Smooth muscle cell (in vitro differentiated cells): ENCODE results near the gene BCOR. TPM values are rescaled to one million over a fixed set of nuclear protein-coding genes. Genes with fewer than 3 reads are reported as not detected.
A peak's percentile ranks its signal among the peaks of the same experiment; 100 is the strongest.

Experiments
- DNase-seq: peaks from one replicate; lab custom pipeline; 2025; ENCODE audit not compliant: unreplicated experiment; lab: John Stamatoyannopoulos, UW
- H2AFZ ChIP-seq: fragments of 200-600 bp; sonication (generic); 2 replicates; pipeline ENCODE4 v1.6.0; 2016; ENCODE audit warnings: antibody characterized with exemption, low read depth, mild to moderate bottlenecking
- H3F3A ChIP-seq: fragments of 200-600 bp; sonication (generic); 2 replicates; pipeline ENCODE4 v1.6.0; 2017; ENCODE audit warnings: antibody characterized with exemption, low read depth
- H3K27ac ChIP-seq: fragments of 200-600 bp; sonication (generic); 2 replicates; pipeline ENCODE4 v1.5.1; 2016; ENCODE audit warnings: low read depth, mild to moderate bottlenecking
- H3K27me3 ChIP-seq: fragments of 200-600 bp; sonication (generic); 2 replicates; pipeline ENCODE4 v1.6.1; 2016; ENCODE audit warnings: low read depth, mild to moderate bottlenecking
- H3K36me3 ChIP-seq: fragments of 200-600 bp; sonication (generic); 2 replicates; pipeline ENCODE4 v1.5.1; 2016; ENCODE audit warnings: low read depth
- H3K4me1 ChIP-seq: fragments of 200-600 bp; sonication (generic); 2 replicates; pipeline ENCODE4 v1.5.1; 2016; ENCODE audit warnings: low read depth
- H3K4me2 ChIP-seq: fragments of 200-600 bp; sonication (generic); 2 replicates; pipeline ENCODE4 v1.6.0; 2016; ENCODE audit warnings: mild to moderate bottlenecking
- H3K4me3 ChIP-seq: fragments of 200-600 bp; sonication (generic); 2 replicates; pipeline ENCODE4 v1.5.1; 2016; ENCODE audit warnings: mild to moderate bottlenecking
- H3K79me2 ChIP-seq: fragments of 200-600 bp; sonication (generic); 2 replicates; pipeline ENCODE4 v1.6.0; 2016; ENCODE audit warnings: low read depth, mild to moderate bottlenecking
- H3K9ac ChIP-seq: fragments of 200-600 bp; sonication (generic); 2 replicates; pipeline ENCODE4 v1.6.0; 2016; ENCODE audit warnings: low read depth
- H3K9me3 ChIP-seq: fragments of 200-600 bp; sonication (generic); replicated peaks from 2 replicates; pipeline ENCODE4 v1.5.1; 2016; ENCODE audit warnings: low read depth
- H4K20me1 ChIP-seq: fragments of 200-600 bp; sonication (generic); 2 replicates; pipeline ENCODE4 v1.6.0; 2016; ENCODE audit warnings: low read depth
- CTCF ChIP-seq: fragments of 200-600 bp; sonication (generic); IDR thresholded peaks from 2 replicates; pipeline ENCODE4 v1.5.1; 2017; ENCODE audit warnings: borderline replicate concordance, mild to moderate bottlenecking, antibody characterized with exemption; ENCODE audit not compliant: insufficient read depth, poor library complexity, severe bottlenecking
- WGBS: methylation state at CpG from one replicate; pipeline ENCODE4 v1.1.7; 2016; ENCODE audit warnings: low lambda C conversion rate; 5-methylcytosine and 5-hydroxymethylcytosine counted together
- polyA plus RNA-seq: library from polyadenylated mRNA; unstranded; fragments of >200 nt; fragmentation: Nextera tagmentation; extraction: Ambion mirVana; gene quantifications from 2 replicates; pipeline ENCODE4 v1.2.1, GENCODE V29; 2016
- total RNA-seq: library from RNA; depleted of rRNA; stranded (reverse); fragments of >200 nt; gene quantifications from 2 replicates; pipeline ENCODE4 v1.2.3, GENCODE V29; 2014

BCOR gene
- total and polyA plus RNA-seq, 2 experiments from 2014 or later = 19.5 to 28.0 TPM

GRCh38 chrX:40092808-40093435 is 4.8 kb downstream of the BCOR start:
- H3K27ac ChIP-seq = no peak overlapping the region
- peaks cover 5% of the 10 kb centered on the region for H3K27me3 ChIP-seq
- peak overlapping the region; percentile 85 for H3K4me3 ChIP-seq
- H3K79me2 ChIP-seq = peaks cover 73% of the 10 kb centered on the region
- WGBS = 27% methylated on average over 9 of the region's 9 CpGs
- H3K9me3 ChIP-seq = no peaks in the 10 kb centered on the region
- no peaks in the 10 kb centered on the region for H3K36me3 ChIP-seq
- peaks cover 7% of the 10 kb centered on the region for H3F3A ChIP-seq
- H3K9ac ChIP-seq = no peak overlapping the region
- no peak for TF ChIP-seq CTCF
- H3K4me1 ChIP-seq = peaks cover 41% of the 10 kb centered on the region
- peak overlapping the region; percentile 90 for H3K4me2 ChIP-seq
- H2AFZ ChIP-seq = no peak overlapping the region
- peaks cover 79% of the 10 kb centered on the region for H4K20me1 ChIP-seq
- no peak for DNase-seq

- no peak for DNase-seq
- TF ChIP-seq CTCF = no peak
- Histone ChIP-seq H4K20me1 (peaks cover 89% of the 10 kb centered on the region), H3K4me3 (peak overlapping the region; percentile 19), H3K9me3 (no peaks in the 10 kb centered on the region), H3K4me2 (peak overlapping the region; percentile 90), H2AFZ (no peak overlapping the region), H3K36me3 (no peaks in the 10 kb centered on the region), H3F3A (peaks cover 12% of the 10 kb centered on the region), H3K79me2 (peaks cover 80% of the 10 kb centered on the region), H3K4me1 (peaks cover 51% of the 10 kb centered on the region), H3K9ac (no peak overlapping the region), H3K27me3 (peaks cover 5% of the 10 kb centered on the region), H3K27ac (no peak overlapping the region)
- 18% methylated on average over 47 of the region's 70 CpGs for WGBS
Measured at GRCh38 chrX:40091691-40092421, 5.9 kb downstream of the BCOR start.

GRCh38 chrX:40090961-40091360 is 6.8 kb downstream of the BCOR start:
- Histone ChIP-seq H4K20me1 (peaks cover 93% of the 10 kb centered on the region), H3F3A (peaks cover 19% of the 10 kb centered on the region), H3K36me3 (no peaks in the 10 kb centered on the region), H3K4me1 (peaks cover 58% of the 10 kb centered on the region), H3K79me2 (peaks cover 71% of the 10 kb centered on the region), H3K27me3 (peaks cover 5% of the 10 kb centered on the region), H3K27ac (no peak overlapping the region), H3K9me3 (no peaks in the 10 kb centered on the region), H3K4me3 (peak overlapping the region; percentile 47), H2AFZ (no peak overlapping the region), H3K4me2 (peak overlapping the region; percentile 90), H3K9ac (no peak overlapping the region)
- 31% methylated on average over 7 of the region's 7 CpGs for WGBS
- no peak for DNase-seq
- TF ChIP-seq CTCF = no peak
